Activated CD4-positive, alpha-beta T cell treated with anti-CD3 and anti-CD28 coated beads for 4 hours (primary cell): Measurements from ENCODE around the gene SET.

Experiments used
- DNase-seq, 2 donors: peaks; one replicate each; pipeline ENCODE4 v3.0.0-alpha.2; 2020

Gene SET

DNA sequence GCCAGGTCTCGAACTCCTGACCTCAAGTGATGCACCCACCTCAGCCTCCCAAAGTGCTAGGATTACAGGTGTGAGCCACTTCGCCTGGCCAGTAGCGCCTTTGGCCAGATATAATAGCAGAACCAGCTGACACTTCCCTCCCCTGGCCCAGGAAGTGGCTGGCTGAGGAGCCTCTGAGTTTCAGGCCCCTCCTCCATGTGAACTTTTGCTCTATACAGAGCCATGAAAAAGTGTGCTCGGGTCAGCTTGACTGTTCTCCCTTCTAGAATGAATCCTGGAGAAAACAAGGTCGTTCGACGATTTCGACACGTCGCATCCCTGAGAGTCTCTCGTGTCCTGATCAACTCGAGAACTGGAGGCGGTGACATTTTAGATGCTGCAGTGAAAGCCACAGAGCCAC lies 43.6 kb downstream of the SET start:
- no peak for DNase-seq

DNA sequence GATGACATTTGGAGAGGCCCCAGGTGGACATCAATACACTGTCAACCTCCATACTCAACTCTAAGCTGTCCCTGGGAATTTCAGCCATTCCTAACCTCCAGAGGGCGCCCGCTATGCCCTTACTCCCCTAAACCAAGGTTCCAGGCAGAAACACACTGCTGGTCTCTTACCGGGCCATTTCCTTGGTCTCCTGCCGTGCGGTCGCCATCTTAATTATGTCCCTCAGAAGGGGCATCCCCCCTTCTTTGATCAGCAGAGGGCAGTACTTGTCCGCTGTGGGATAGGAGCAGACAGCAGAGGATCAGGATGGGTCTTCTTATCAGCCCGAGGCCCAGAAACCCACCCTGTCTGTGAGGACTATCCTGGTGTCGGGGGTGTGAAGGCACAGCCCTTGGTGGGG lies 44.2 kb downstream of the SET start:
- DNase-seq, result peak in 1 of 2 donors; percentile 17

DNA sequence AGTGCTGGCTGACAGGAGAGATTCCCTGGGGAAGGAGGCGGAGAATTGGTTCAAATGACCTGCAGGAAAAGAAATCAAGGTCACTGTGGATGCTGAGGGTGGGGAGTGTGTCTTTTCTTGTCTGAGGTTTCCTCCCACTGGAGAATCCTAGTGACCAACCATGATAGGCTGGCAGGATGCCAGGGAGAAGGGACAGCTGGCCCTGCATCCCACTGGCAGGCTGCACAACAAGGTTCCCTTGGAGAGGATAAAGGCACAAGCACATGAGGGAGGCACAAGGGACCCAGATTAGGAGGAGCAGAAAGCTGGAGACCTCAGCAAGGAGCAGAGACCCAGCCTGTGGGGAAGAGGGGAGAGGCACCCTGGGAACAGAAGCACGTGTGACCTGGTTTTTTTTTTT lies 46.4 kb downstream of the SET start:
- no peak for DNase-seq

DNA sequence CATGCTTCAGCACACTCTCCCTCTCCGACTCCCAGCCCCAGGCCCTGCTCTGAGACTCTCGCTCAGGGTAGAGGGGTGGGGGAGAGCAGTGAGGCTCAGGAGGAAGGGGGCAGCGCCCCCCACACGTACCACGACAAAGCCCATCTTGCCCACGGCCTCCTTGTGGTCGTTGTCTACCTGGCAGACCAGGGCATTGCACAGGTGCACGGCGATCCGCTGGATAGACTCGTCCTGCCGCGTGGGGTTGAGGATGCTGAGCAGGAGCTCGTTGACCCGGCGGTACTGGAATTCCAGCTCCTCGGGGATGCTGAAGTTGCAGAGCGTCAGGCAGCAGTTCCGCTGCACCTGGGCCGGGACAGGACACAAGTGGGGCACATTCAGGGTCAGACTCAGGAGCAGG lies 53.4 kb downstream of the SET start:
- no peak for DNase-seq

DNA sequence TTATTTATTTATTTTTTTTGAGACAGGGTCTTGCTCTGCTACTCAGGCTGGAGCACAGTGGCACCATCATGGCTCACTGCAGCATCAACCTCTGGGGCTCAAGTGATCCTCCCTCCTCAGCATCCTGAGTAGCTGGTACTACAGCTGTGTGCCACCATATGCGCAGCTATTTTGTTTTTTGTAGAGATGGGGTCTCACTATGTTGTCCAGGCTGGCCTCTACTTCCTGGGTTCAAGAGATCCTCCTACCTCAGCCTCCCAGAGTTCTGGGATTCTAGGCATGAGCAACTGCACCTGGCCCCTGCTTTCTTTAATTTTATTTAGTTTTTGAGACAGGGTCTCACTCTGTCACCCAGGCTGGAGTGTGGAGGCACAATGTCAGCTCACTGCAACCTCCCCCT lies 54.4 kb downstream of the SET start:
- DNase-seq, result no peak
